ENCODE measurements around the gene PRDM16.

PRDM16 gene

GRCh38 chr1:3070644-3071564 is 1.9 kb downstream of the PRDM16 start:
- Histone ChIP-seq H3K4me3 (ENCODE audit: low read depth, low read length, poor library complexity, severe bottlenecking) (no peak overlapping the region), H3K9me3 (ENCODE audit: low read length) (no peaks in the 10 kb centered on the region), H3K9ac (ENCODE audit: low read length) (no peak overlapping the region), H2AFZ (ENCODE audit: low read length) (no peak overlapping the region), H3F3A (ENCODE audit: insufficient read depth, low read length) (no peaks in the 10 kb centered on the region), H3K27me3 (ENCODE audit: insufficient read depth, low read length) (no peaks in the 10 kb centered on the region), H3K27ac (ENCODE audit: low read depth, low read length, poor library complexity, severe bottlenecking) (no peak overlapping the region), H3K4me2 (ENCODE audit: low read length) (no peak overlapping the region), H4K20me1 (ENCODE audit: insufficient read depth, low read length) (no peaks in the 10 kb centered on the region), H3K9me2 (ENCODE audit: low read depth, low read length) (no peaks in the 10 kb centered on the region), H3K36me3 (ENCODE audit: insufficient read depth, low read length) (no peaks in the 10 kb centered on the region), H3K4me1 (ENCODE audit: insufficient read depth, low read length, severe bottlenecking) (no peaks in the 10 kb centered on the region), H3K79me2 (ENCODE audit: insufficient read depth, low read length) (no peaks in the 10 kb centered on the region)
- TF ChIP-seq EZH2 (IDR thresholded peaks at IDR 0.05; ENCODE audit: borderline replicate concordance, low read length) (no peak), CTCF (IDR thresholded peaks at IDR 0.05; ENCODE audit: low read length) (no peak)

GRCh38 chr1:3071565-3072390 is 2.8 kb downstream of the PRDM16 start:
- no peaks in the 10 kb centered on the region for H3K9me2 ChIP-seq (ENCODE audit: low read depth, low read length)
- no peak for TF ChIP-seq EZH2 (IDR thresholded peaks at IDR 0.05; ENCODE audit: borderline replicate concordance, low read length)
- TF ChIP-seq CTCF (IDR thresholded peaks at IDR 0.05; ENCODE audit: low read length), result no peak
- no peak overlapping the region for H3K4me2 ChIP-seq (ENCODE audit: low read length)
- H3F3A ChIP-seq (ENCODE audit: insufficient read depth, low read length), result no peaks in the 10 kb centered on the region
- H4K20me1 ChIP-seq (ENCODE audit: insufficient read depth, low read length), result no peaks in the 10 kb centered on the region
- no peak overlapping the region for H3K4me3 ChIP-seq (ENCODE audit: low read depth, low read length, poor library complexity, severe bottlenecking)
- H3K27me3 ChIP-seq (ENCODE audit: insufficient read depth, low read length), result no peaks in the 10 kb centered on the region
- H3K9ac ChIP-seq (ENCODE audit: low read length), result no peak overlapping the region
- H3K9me3 ChIP-seq (ENCODE audit: low read length), result no peaks in the 10 kb centered on the region
- no peak overlapping the region for H2AFZ ChIP-seq (ENCODE audit: low read length)
- H3K27ac ChIP-seq (ENCODE audit: low read depth, low read length, poor library complexity, severe bottlenecking), result no peak overlapping the region
- no peaks in the 10 kb centered on the region for H3K4me1 ChIP-seq (ENCODE audit: insufficient read depth, low read length, severe bottlenecking)
- no peaks in the 10 kb centered on the region for H3K36me3 ChIP-seq (ENCODE audit: insufficient read depth, low read length)
- no peaks in the 10 kb centered on the region for H3K79me2 ChIP-seq (ENCODE audit: insufficient read depth, low read length)

- H3K4me1 ChIP-seq (ENCODE audit: insufficient read depth, low read length, severe bottlenecking), result no peaks in the 10 kb centered on the region
- no peak overlapping the region for H3K27ac ChIP-seq (ENCODE audit: low read depth, low read length, poor library complexity, severe bottlenecking)
- no peak overlapping the region for H2AFZ ChIP-seq (ENCODE audit: low read length)
- H3K9me2 ChIP-seq (ENCODE audit: low read depth, low read length), result no peaks in the 10 kb centered on the region
- H3F3A ChIP-seq (ENCODE audit: insufficient read depth, low read length), result no peaks in the 10 kb centered on the region
- no peaks in the 10 kb centered on the region for H3K79me2 ChIP-seq (ENCODE audit: insufficient read depth, low read length)
- no peaks in the 10 kb centered on the region for H4K20me1 ChIP-seq (ENCODE audit: insufficient read depth, low read length)
- H3K27me3 ChIP-seq (ENCODE audit: insufficient read depth, low read length), result no peaks in the 10 kb centered on the region
- no peaks in the 10 kb centered on the region for H3K36me3 ChIP-seq (ENCODE audit: insufficient read depth, low read length)
- H3K9ac ChIP-seq (ENCODE audit: low read length), result no peak overlapping the region
- no peaks in the 10 kb centered on the region for H3K9me3 ChIP-seq (ENCODE audit: low read length)
- TF ChIP-seq CTCF (IDR thresholded peaks at IDR 0.05; ENCODE audit: low read length) (no peak), EZH2 (IDR thresholded peaks at IDR 0.05; ENCODE audit: borderline replicate concordance, low read length) (no peak)
- no peak overlapping the region for H3K4me3 ChIP-seq (ENCODE audit: low read depth, low read length, poor library complexity, severe bottlenecking)
- no peak overlapping the region for H3K4me2 ChIP-seq (ENCODE audit: low read length)
Observed at GRCh38 chr1:3072391-3073185, 3.6 kb downstream of the PRDM16 start.

All from OCI-LY1 (cell line).